Activated T-cell treated with anti-CD3 and anti-CD28 coated beads for 1 hour (primary cell): ENCODE data around the gene IL11.
A peak's percentile ranks its signal among the peaks of the same experiment; 100 is the strongest.
"Not testable (repeated sequence)": the region's sequence is repeated elsewhere in the genome, so short reads cannot be mapped to it uniquely, and the experiment has no call there.

Source experiments
- DNase-seq: peaks from one replicate; pipeline ENCODE4 v3.0.0-alpha.2; 2020; ENCODE audit warnings: low read depth

The IL11 gene

DNA sequence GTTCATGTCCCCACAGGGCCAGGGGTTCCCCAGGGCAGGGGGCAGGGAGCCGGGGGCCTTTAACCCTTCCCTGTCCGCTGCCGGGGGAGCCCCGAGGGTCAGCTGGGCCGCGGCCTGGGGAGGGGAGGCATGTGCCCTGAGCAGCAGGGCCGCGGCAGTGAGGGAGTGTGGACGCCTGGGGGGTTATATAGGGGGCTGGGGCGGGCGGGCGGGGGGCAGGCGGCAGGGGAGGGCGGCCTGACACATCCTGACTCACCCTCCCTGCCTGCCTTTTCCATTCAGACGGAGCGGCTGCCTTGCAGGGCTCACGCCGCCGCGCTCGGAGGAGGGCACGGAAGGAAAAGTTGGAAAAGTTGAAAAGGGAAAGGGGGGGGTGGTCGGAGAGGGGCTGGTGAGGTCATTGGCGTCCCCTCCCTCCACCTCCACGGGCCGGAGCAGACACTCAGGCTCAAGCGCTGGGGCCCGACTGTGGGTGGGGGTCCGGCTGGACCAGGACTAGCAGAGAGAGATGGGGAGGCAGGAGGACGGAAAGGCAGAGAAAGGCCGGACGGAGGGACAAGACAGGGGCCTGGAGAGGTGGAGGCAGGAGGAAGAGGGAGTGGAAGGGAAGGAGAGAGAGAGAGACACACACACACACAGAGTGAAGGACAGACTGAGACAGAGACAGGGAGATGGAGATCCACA, at the start of gene IL11:
Gene IL11, minus strand, starts transcription at position 159 of the 684 bp plus-strand sequence. Its CDS starts 153 bp downstream, at position 6.
- DNase-seq: no peak

GRCh38 chr19:55419624-55420236, 49.5 kb upstream of the IL11 start:
- no peak for DNase-seq

- DNase-seq: no peak
These were observed 48.8 kb upstream of the IL11 start for GRCh38 chr19:55419103-55419502.

DNA sequence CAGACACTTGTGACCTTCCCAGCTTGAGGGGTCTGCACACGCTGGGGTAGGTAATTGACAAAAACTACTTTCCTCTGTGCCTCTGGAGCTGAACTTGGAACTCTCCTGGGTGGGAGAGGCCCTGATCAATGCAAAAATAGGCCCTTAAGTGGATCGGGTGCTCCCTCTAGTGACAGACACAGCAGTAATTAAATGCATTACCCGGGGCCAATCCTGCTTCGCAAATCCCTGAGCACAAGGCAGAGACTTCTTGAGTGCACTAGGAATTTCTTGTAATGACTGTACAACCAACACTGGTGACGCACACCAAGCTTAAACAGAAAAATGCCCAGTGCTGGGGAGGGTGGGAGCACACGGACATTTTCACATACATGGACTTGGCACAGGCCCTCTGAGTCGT, 47.9 kb upstream of the IL11 start:
- DNase-seq: peak; percentile 34

GRCh38 chr19:55410168-55410567, 39.9 kb upstream of the IL11 start:
- no peak for DNase-seq

GRCh38 chr19:55409179-55409578, 38.9 kb upstream of the IL11 start:
- not testable (repeated sequence) for DNase-seq

- no peak for DNase-seq
These were observed 38.2 kb upstream of the IL11 start for GRCh38 chr19:55408533-55408872.

DNA sequence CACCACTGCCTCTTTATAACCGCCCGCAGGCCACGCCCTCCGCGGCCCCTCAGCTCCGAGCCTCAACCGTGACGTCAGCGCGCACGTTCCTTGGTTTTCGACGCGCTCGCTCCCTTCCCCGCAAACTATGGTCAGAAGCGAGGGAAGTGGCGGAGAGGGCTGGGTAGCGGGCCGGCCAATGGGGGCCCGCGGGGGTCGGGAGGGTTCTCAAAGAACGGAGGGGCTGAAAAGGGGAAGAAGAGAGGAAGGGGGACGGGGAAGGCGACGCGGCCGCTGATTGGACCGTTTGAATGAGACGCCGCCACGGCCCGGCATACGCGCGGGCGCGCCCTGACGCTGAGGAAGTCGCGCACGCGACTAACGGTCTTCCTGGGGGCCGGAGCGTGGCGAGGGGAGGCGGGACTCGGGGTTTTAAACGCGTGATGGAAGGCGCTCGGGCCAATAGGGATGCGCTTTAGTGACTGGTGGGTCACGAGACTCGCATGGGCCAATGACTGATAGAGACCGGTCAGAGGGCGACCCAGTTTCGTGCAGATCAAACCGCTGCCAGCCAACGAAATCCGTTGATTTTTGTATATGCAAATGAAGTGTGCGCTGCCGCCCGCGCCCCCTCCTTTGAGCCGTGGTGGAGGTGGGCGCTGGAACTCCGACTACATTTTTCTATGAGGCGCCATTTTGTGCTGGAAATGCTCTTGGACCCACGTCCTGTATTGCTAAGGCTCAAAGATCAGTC, 37.7 kb upstream of the IL11 start:
- peak; percentile 93 for DNase-seq

DNA sequence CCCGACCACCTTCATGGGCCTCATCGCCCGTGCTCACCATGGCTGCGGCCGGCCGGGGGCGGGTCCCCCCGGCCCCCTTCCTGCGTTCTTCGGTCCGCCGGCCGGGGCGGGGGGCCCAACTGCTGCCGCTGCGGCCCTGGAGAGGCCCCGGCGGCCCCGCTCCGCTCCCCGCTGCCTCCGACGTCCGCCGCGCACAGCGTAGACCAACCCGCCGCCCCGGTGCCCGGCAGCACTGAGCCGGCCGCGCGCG, 37.2 kb upstream of the IL11 start, which contains the start of gene UBE2S:
Gene UBE2S, minus strand, starts transcription at position 239 of the 250 bp plus-strand sequence. Its CDS starts 199 bp downstream, at position 40.
- not testable (repeated sequence) for DNase-seq

GRCh38 chr19:55406826-55407549, 36.7 kb upstream of the IL11 start:
- DNase-seq: peak; percentile 17

- no peak for DNase-seq
These were observed 36.0 kb upstream of the IL11 start for GRCh38 chr19:55406091-55406825.

- no peak for DNase-seq
These were observed 35.4 kb upstream of the IL11 start for GRCh38 chr19:55405638-55406037.

DNA sequence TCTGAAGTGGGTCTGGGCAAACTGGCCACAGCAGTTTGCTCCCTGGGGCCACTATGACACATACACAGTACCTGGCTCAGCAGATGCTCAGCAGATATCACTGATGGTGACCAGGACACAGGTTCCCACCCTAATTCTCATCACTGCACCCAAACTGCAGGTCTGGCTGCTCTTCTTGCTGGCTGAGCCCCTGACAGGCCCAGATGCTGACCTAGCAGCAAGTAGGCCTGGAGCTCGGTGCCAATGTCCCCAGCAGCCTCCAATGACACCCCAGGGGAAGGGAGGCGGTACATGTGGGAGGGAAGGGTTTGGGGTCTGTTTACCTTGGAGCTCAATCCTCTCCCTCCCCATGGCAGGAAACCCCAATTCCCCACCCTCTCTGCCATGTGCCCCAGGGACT, 32.2 kb upstream of the IL11 start:
- DNase-seq: no peak

GRCh38 chr19:55401390-55401789, 31.1 kb upstream of the IL11 start:
- DNase-seq: not testable (repeated sequence)

- no peak for DNase-seq
These were observed 30.2 kb upstream of the IL11 start for GRCh38 chr19:55400281-55401087.

GRCh38 chr19:55398200-55398925, 28.1 kb upstream of the IL11 start:
- DNase-seq: no peak

DNA sequence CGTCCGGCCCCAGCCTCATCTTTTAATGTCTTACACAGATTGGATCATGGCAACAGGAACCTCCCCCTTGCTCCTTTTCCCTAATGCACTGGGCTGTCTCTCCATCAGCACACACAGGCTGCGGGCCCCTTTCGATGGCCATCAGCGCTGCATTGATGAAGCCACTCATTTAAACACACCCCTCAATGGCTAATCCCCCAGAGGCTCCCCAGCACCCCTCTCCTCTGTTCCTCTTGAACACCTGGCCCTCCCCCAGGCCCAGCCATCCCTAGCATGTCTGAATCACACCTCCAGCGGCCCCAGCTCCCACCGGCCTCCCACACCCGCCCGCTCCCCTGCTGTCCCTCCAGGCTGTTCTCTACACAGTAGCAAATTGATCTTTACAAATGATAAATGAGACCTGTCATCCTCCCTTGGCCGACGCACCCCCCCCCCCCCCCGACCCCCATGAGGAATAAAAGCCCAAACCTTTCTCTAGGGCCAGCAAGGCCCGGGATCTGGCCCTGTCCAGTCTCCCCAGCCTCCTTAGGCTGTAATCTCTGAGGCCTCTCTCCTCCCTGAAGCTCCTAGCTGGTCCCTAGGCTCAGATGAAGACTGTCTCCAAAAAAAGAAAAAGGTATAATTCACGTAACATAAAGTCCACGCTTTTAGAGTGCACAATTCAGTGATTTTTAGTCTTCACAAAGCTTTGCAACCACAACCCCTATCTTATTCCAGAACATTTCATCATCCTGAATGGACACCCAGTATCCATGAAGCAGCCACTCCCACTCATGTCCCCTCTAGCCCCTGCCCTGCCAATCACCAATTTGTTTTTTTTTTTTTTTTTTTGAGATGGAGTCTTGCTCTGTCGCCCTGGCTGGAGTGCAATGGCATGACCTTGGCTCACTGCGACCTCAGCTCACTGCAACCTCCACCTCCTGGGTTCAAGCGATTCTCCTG, 22.8 kb upstream of the IL11 start:
- DNase-seq: no peak

GRCh38 chr19:55391702-55392615, 21.7 kb upstream of the IL11 start:
- DNase-seq: no peak
